ENCODE measurements around the gene S100A13.

DNA sequence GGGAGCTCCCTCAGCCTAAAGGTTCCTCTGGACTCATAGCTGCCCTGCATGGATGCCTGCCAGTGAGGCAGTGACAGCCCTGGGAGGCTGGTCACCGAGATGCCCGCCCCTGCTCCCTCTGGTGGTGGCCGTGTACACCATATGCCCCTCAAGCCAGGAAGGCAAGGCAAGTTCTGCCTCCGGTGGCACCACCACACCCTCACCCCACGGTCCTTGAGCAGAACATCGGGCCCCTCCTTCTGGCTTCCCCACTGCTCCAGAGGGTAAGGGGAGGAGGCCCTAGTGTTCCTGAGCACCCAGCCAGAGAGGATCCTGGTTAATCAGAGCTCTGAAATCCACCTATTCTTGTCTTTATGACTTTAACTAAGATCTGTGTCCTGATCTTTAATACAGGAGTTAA is 9.6 kb downstream of the S100A13 start:
- TF ChIP-seq, protein P1, sequence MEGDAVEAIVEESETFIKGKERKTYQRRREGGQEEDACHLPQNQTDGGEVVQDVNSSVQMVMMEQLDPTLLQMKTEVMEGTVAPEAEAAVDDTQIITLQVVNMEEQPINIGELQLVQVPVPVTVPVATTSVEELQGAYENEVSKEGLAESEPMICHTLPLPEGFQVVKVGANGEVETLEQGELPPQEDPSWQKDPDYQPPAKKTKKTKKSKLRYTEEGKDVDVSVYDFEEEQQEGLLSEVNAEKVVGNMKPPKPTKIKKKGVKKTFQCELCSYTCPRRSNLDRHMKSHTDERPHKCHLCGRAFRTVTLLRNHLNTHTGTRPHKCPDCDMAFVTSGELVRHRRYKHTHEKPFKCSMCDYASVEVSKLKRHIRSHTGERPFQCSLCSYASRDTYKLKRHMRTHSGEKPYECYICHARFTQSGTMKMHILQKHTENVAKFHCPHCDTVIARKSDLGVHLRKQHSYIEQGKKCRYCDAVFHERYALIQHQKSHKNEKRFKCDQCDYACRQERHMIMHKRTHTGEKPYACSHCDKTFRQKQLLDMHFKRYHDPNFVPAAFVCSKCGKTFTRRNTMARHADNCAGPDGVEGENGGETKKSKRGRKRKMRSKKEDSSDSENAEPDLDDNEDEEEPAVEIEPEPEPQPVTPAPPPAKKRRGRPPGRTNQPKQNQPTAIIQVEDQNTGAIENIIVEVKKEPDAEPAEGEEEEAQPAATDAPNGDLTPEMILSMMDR (IDR thresholded peaks at IDR 0.05; ENCODE audit: borderline replicate concordance, extremely low read depth, low read length, poor library complexity, severe bottlenecking): peak; percentile 63
- no peak for TF ChIP-seq EZH2 (IDR thresholded peaks at IDR 0.05; ENCODE audit: borderline replicate concordance, low read depth, low read length, severe bottlenecking)
